DMS79 (cell line): ENCODE measurements around the gene SLC41A3.

ENCODE experiments used
- DNase-seq: peaks from one replicate; lab custom pipeline; 2025; lab: John Stamatoyannopoulos, UW

SLC41A3 gene

DNA sequence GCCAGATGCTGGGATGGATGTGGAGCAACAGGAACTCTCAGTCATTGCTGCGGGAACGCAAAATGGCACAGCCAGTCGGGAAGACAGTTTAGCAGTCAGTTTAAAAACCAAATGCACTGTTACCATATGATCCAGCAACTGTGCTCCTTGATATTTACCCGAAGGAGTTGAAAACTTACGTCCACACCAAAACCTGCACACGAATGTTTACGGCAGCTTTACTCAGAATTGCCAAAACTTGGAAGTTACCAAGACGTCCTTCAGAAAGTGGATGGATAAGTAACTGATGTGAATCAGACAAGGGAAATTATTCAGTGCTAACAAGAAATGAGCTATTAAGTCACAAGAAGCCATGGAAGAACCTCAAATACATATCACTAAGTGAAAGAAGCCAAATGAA, 36.1 kb upstream of the SLC41A3 start:
- no peak for DNase-seq

GRCh38 chr3:126119008-126119675, 35.2 kb upstream of the SLC41A3 start:
- peak; percentile 51 for DNase-seq

GRCh38 chr3:126118591-126118990, 34.7 kb upstream of the SLC41A3 start:
- no peak for DNase-seq

DNA sequence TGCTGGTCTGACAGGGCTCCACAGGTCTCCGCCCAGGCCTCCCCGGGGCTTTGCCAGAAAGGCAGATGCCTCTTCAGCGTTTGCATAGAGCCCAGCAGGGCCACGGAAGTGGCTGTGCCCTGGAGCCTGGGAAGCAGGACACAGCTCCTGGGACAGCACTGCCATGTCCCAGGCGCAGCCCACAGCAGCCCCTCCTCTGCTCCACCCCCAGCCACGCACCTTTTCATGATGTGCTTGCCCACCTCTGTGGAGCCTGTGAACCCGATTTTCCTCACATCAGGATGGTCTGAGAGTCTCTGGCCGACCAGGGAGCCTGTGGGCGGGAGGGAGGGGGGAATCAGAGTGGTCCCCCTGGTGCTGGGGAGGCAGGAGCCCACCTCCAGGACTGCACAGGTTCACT, 33.9 kb upstream of the SLC41A3 start:
- DNase-seq = no peak

- DNase-seq = no peak
Measured at GRCh38 chr3:126117212-126117611, 33.3 kb upstream of the SLC41A3 start.

DNA sequence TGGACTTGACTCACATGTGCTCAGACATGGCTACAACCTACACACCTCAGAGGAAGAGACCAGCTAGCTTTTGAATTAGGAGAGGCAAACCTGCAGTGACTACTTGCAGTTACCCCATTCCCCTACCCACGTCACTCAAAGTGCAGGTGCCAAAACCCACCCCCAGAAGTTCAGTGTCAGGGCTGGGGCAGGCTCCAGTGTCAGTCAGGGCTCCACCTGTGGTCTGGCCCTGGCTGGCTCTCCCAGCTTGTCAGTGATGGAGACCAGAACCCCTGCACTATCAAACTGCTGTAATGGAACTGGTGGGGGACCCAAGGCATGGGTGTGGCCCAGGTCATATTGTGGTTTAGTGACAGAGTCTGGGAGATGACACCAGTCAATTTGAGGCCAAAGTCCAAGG, 32.6 kb upstream of the SLC41A3 start:
- DNase-seq = no peak

- DNase-seq = no peak
Measured at GRCh38 chr3:126114443-126115386, 30.8 kb upstream of the SLC41A3 start.

DNA sequence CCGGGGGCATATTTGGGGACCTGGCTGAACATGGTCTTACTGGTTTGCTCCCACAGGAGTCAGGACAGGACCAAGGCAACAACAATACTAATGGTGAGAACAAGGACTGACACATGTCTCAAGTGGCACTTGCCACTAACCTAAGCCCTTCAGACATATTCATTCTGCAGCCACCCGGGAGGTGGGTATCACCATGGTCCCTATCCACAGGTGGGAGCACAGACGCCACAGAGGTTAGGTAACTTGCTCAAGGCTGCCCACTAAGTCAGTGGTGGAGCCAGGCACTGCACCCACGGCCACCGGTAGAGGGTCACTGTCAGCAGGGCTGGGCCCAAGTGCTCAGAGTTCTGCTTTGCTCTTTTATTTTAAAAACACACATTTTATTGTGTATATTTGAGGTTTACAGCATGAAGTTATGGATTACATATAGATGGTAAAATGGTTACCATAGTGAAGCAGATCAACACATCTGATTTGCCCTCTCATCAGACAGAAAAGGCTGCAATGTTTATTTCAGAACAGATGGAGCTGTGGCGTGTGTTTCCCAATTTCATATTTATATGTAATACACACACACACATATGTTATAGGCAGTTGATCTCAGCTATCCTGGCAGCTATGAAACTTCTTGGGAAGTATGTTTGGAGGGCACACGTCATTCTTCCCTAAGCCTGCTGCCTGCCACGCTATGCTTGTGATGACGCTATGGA, 30.0 kb upstream of the SLC41A3 start:
- no peak for DNase-seq

DNA sequence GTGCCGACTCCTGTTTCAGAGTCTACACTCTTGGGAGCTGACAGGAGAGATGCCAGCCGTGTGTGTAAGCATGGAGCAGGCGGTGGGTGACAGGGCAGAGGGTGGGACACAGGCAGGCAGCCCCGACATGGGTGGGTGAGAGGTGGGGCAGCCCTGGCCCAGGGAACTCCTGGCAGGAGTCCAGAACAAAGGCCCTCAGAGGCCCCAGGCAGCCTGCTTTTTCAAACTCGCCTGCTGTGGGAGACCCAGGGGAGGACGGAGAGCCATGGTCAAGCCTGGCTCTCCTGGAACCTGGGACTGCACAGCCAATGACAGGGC, 29.3 kb upstream of the SLC41A3 start:
- DNase-seq = no peak

DNA sequence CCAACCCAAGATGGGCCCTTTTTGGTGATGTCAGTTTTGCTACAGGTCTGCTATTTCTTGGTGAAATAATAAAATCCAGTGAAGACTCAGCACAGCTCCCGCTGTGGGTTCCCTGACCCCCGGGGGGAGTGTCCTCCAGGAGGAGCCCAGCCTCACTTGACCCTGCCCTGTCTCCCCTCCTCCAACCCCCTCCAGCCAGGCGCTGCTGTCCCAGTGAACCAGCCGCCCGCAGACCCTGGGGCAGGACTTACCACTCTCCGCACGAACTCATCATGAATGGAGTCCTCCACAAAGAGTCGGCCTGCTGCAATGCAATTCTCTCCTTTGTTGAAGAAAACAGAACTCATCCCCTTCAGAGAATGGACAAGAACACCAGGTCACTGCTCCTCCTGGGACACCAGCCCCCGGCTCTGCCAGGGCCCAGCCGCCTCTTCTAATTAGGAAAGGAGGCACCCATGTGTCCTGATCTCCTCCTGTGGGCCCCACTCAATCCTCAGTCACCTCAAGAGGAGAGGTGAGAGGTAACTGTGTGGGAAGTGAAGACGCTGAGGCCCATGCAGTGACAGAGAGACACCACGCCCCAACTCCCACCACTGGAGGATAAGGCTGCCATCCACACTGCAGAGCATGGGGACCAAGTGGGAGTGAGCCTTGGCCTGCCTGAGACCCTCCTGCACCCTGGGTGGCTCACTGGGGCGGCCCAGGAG, 28.8 kb upstream of the SLC41A3 start:
- DNase-seq = no peak

GRCh38 chr3:126111566-126112475, 27.9 kb upstream of the SLC41A3 start:
- DNase-seq = no peak

DNA sequence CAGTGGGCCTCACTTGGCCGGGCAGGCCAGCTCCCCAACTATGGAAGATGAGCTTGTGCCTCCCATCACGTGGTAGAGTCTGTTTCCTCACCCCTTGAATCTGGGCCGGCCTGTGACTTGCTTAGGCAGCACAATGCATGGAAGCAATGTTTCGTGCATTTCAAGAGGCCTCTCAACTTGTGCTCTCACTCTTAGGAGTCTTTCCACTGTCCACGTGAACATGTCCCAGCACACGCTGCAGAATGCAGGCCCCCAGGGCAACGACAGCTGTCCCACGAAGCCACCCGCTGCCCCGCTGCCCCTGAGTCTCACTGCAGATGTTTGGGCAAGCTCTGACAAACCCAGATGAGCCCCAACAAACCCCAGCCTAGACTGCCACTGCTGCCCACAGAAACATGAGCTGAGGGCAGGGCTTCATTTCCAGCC, 27.2 kb upstream of the SLC41A3 start:
- DNase-seq = peak; percentile 5

DNA sequence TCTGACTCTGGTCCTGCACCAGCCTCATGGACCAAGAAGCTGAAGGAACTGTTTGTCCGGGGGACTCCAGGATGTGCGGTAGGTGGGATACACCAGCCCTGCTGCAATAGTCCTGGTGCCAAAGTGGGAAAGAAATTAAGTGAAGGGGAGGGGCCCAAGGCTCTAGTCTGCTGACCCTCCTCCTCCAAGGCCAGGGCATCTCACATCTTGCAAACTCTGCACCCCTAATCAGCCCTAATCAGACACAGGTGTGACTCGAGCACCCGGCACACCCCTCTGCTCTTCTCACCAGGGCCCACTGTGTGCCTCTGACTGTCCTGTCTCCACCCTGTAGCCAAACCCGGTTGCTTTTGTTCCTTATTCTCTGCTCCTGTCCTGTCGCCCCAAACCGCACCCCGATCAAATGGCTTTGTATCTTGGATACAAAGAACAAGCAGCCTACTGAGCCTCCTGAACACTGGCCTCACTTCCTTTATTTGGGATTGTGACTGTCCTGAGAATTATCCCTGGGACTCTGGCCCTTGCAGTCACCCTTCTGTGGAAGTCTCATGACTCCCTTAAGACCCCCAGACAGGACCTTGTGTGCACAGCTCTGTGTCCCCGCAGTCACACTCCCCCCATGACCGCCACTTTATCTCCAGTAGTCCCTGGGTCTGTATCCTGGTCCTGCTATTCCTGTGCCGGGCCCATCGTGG, 26.7 kb upstream of the SLC41A3 start:
- no peak for DNase-seq

DNA sequence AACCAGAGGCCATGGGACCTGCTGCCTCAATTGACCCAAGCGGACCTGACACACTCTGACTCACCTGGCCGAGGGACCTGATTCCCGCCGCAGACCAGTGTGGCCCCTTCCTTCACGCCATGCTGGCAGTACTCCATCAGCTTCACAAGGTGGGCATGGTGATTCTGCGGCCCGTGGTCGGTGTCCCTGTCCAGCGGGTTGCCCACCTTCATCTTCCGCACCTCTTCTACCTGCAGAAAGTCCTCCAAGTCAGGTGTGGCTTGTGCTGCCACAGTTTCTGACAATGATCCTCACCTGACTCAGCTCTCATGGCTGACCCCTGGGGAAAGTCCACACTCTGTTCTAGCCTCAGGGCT, 25.9 kb upstream of the SLC41A3 start:
- no peak for DNase-seq

DNA sequence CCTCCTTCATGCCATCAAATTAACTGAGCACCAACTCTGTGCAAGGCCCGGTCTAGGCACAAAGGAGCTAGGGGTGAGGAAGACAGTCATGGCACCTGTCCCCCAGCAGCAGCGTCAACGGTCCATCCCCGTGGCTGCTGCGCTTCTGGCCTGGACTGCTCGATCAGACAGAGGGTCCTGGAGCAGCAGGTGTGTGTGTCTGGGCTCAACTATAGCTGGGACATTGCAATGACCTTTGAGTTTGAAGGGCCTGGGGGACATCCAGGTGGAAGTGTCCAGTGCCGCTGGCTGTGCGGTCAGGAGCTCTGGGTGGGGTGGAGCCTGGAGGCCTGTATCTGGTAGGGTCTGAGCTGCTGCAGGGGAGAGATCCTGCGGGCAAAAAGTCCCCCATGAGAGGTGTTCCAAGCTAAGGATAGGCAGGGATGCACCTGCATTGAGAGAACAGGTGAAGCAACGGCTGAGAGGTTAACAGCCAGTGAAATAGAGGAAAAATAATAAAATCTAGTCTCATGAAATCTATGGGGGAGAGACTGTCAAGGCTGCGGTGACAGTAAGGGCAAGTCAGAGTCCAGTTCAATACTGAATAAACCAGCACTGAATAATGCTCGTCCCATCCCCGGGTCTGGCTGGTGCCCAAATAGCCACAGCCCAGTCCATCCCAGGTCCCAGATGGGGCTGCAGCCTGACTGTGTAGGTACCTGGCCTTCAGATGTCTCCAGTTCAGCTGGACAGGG, 25.4 kb upstream of the SLC41A3 start:
- DNase-seq = no peak

DNA sequence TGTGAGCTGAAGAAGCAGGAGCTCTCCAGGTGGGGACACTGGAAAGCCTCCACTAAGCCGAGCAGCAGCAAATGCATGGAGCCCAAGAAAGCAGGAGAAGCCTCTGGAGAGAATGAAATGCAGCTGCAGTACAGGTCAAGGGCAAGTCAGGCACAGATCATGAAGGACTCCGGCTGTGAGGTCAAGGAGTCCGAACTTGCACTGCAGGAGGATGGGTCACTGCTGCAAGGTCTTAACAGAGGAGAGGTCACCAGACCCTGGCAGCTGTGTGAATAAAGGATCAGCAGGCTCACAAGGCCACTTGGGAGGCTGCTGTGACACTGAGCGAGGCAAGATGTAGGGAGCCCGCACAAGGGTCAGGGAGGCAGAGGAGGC, 24.7 kb upstream of the SLC41A3 start:
- no peak for DNase-seq

GRCh38 chr3:126107957-126108675, 24.2 kb upstream of the SLC41A3 start:
- DNase-seq = no peak

DNA sequence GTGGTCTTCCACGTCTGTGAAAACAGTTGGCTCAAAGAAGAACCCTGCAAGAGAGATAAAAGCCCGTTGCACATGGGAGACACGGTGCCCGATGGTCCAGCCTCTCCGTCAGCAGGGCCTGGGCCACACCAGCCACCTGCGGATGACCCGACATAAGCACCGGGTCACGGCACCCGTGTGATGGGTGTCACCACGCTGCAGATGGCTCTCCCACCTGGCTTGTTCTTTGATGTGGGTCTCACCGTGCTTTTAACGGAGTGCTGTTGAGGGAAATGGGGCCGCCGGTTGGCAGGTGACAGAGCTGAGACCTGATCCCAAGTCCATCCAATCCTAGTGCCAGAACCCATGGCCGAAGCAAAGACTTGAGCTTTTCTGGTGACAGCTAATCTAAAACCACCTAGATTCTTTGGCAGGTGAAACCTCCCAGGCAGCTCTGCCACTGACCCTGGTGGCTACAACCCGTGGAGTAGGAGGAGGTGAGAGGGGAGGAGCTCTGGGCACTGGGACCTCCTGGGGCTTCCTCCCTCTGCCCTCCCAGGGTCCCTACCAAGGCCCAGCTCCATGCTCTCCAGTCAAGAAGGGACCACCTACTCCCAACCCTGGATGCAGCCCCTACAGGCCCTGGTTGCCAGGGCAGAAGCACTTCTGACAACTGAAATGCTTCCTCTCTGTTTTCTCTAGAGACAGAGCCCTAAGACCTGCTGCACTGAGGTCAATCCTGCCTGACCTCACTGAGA, 23.4 kb upstream of the SLC41A3 start:
- DNase-seq = no peak
